HEK293 (cell line): ENCODE measurements around the gene SPIB.
"Not testable (repeated sequence)": the region's sequence is repeated elsewhere in the genome, so short reads cannot be mapped to it uniquely, and the experiment has no call there.

Experiments used
- CTCF ChIA-PET: fragments of 350-600 bp; formaldehyde crosslinking; extraction: SDS; loops from one replicate; lab custom pipeline; 2021; ENCODE audit warnings: antibody characterized with exemption; lab: Yijun Ruan, JAX
- POLR2A ChIA-PET: fragments of 300-600 bp; formaldehyde crosslinking; extraction: SDS; loops from one replicate; lab custom pipeline; 2020; ENCODE audit warnings: antibody characterized with exemption, inconsistent platforms; lab: Yijun Ruan, JAX
- H3K27ac ChIP-seq: fragments of 200-500 bp; sonication (Bioruptor generic); 2 replicates; pipeline ENCODE4 v1.5.1; 2014; ENCODE audit warnings: low read depth, low read length, control low read depth, inconsistent platforms; ENCODE audit errors: extremely low read depth
- H3K36me3 ChIP-seq, 2 experiments: fragments of 200-500 bp in 1 of 2; sonication (Bioruptor generic) in 1 of 2; 1 replicate in 1 of 2; 2 replicates in 1 of 2; pipeline ENCODE4 v1.5.1; 2014 to 2017; ENCODE audit warnings: inconsistent platforms in 2 of 2, low read length in 2 of 2; ENCODE audit not compliant: control insufficient read depth in 2 of 2, insufficient read depth in 1 of 2
- H3K4me1 ChIP-seq: fragments of 200-500 bp; sonication (Bioruptor generic); 2 replicates; pipeline ENCODE4 v1.5.1; 2014; ENCODE audit warnings: mild to moderate bottlenecking, low read length, inconsistent platforms; ENCODE audit not compliant: control insufficient read depth, insufficient read depth
- H3K4me3 ChIP-seq: 2 replicates; pipeline ENCODE4 v1.5.1; 2011; ENCODE audit warnings: low read depth, mild to moderate bottlenecking, control low read depth, low read length, moderate library complexity
- H3K9me3 ChIP-seq: fragments of 200-500 bp; sonication (Bioruptor generic); 2 replicates; pipeline ENCODE4 v1.5.1; 2014; ENCODE audit warnings: low read depth, low read length, inconsistent platforms; ENCODE audit not compliant: control insufficient read depth, insufficient read depth
- BCL11A ChIP-seq: fragments of 450-650 bp; formaldehyde crosslinking; IDR thresholded peaks from 2 replicates; pipeline ENCODE4 v1.5.1; 2016; ENCODE audit warnings: low read depth, missing biosample characterization, missing genetic modification characterization
- KLF1 ChIP-seq: fragments of 450-650 bp; formaldehyde crosslinking; IDR thresholded peaks from 2 replicates; pipeline ENCODE4 v1.5.1; 2016; ENCODE audit warnings: missing biosample characterization, missing genetic modification characterization
- PRDM2 ChIP-seq: fragments of 450-650 bp; formaldehyde crosslinking; IDR thresholded peaks from 2 replicates; pipeline ENCODE4 v1.5.1; 2016; ENCODE audit warnings: missing biosample characterization, missing genetic modification characterization, borderline replicate concordance
- TRIM28 ChIP-seq: IDR thresholded peaks from 2 replicates; pipeline ENCODE4 v1.6.1; 2011; ENCODE audit warnings: low read length, control low read depth, borderline replicate concordance
- ZBTB21 ChIP-seq: fragments of 450-650 bp; formaldehyde crosslinking; IDR thresholded peaks from 2 replicates; pipeline ENCODE4 v1.5.1; 2017; ENCODE audit warnings: missing biosample characterization, missing genetic modification characterization
- ZNF121 ChIP-seq: fragments of 450-650 bp; formaldehyde crosslinking; IDR thresholded peaks from 2 replicates; pipeline ENCODE4 v1.5.1; 2016; ENCODE audit warnings: missing biosample characterization, missing genetic modification characterization
- ZNF239 ChIP-seq: fragments of 450-650 bp; formaldehyde crosslinking; IDR thresholded peaks from 2 replicates; pipeline ENCODE4 v1.5.1; 2016; ENCODE audit warnings: missing biosample characterization, missing genetic modification characterization
- ZNF302 ChIP-seq: fragments of 450-650 bp; formaldehyde crosslinking; IDR thresholded peaks from 2 replicates; pipeline ENCODE4 v1.5.1; 2016; ENCODE audit warnings: missing biosample characterization, missing genetic modification characterization, low read depth
- ZNF398 ChIP-seq: fragments of 450-650 bp; formaldehyde crosslinking; IDR thresholded peaks from 2 replicates; pipeline ENCODE4 v1.5.1; 2017; ENCODE audit warnings: missing biosample characterization, missing genetic modification characterization
- ZNF449 ChIP-seq: fragments of 450-650 bp; formaldehyde crosslinking; IDR thresholded peaks from 2 replicates; pipeline ENCODE4 v1.5.1; 2017; ENCODE audit warnings: missing biosample characterization, mild to moderate bottlenecking, missing genetic modification characterization, moderate library complexity
- ZNF555 ChIP-seq: fragments of 450-650 bp; formaldehyde crosslinking; conservative IDR thresholded peaks from 2 replicates; pipeline ENCODE4 v1.5.1; 2017; ENCODE audit warnings: missing biosample characterization, mild to moderate bottlenecking, missing genetic modification characterization, inconsistent platforms
- ZNF624 ChIP-seq: fragments of 450-650 bp; formaldehyde crosslinking; IDR thresholded peaks from 2 replicates; pipeline ENCODE4 v1.5.1; 2017; ENCODE audit warnings: missing biosample characterization, missing genetic modification characterization
- ZNF645 ChIP-seq: fragments of 450-650 bp; formaldehyde crosslinking; IDR thresholded peaks from 2 replicates; pipeline ENCODE4; 2016; ENCODE audit warnings: missing biosample characterization, missing genetic modification characterization
- ZNF777 ChIP-seq: fragments of 450-650 bp; formaldehyde crosslinking; IDR thresholded peaks from 2 replicates; pipeline ENCODE4 v1.5.1; 2017; ENCODE audit warnings: missing biosample characterization, missing genetic modification characterization, borderline replicate concordance
- ZXDB ChIP-seq: fragments of 450-650 bp; formaldehyde crosslinking; IDR thresholded peaks from 2 replicates; pipeline ENCODE4 v1.5.1; 2016; ENCODE audit warnings: missing biosample characterization, missing genetic modification characterization

The SPIB gene

GRCh38 chr19:50468818-50469217 is 50.1 kb downstream of the SPIB start:
- Histone ChIP-seq H3K4me3 (no peak overlapping the region), H3K9me3 (no peaks in the 10 kb centered on the region), H3K36me3 (no peaks in the 10 kb centered on the region), H3K27ac (no peak overlapping the region), H3K4me1 (no peaks in the 10 kb centered on the region)
- CTCF ChIA-PET = interaction anchor here (1.3 kb wide), 1 partner anchor 112 kb away, joined by 5 read pairs; no protein-coding TSS in a partner anchor
- TF ChIP-seq ZNF398 (tag by site-specific recombination) = no peak
- no peak for TF ChIP-seq ZBTB21
- TF ChIP-seq ZNF777 = no peak
- TF ChIP-seq ZNF555 = no peak
- TF ChIP-seq ZNF449 (tag by site-specific recombination) = no peak
- no peak for TF ChIP-seq ZXDB (tag by site-specific recombination)
- TF ChIP-seq ZNF302 = no peak
- no peak for TF ChIP-seq ZNF645 (tag by site-specific recombination)
- POLR2A ChIA-PET = no interaction called here

- CTCF ChIA-PET = interaction anchor here (0.6 to 3.8 kb wide), 4 partner anchors 12 to 106 kb away, joined by 3 to 20 read pairs (median 4); no protein-coding TSS in a partner anchor
- peak; percentile 68 for TF ChIP-seq ZNF121 (tag by site-specific recombination)
- H3K36me3 ChIP-seq, H3K9me3 ChIP-seq, H3K4me1 ChIP-seq, H3K27ac ChIP-seq, H3K4me3 ChIP-seq: not testable (repeated sequence)
- POLR2A ChIA-PET = interaction anchor here (1.0 to 1.1 kb wide), 2 partner anchors 8 to 11 kb away, joined by 3 to 4 read pairs; no protein-coding TSS in a partner anchor
These were observed 54.6 kb downstream of the SPIB start for GRCh38 chr19:50473336-50473735.

GRCh38 chr19:50475101-50475568 is 56.4 kb downstream of the SPIB start:
- TF ChIP-seq ZNF624 (tag by site-specific recombination) = no peak
- TF ChIP-seq PRDM2 (tag by site-specific recombination) = no peak
- peak; percentile 21; the same call in 1 of the 2 replicates for TF ChIP-seq BCL11A
- no peak for TF ChIP-seq TRIM28
- TF ChIP-seq KLF1 (tag by site-specific recombination) = no peak
- TF ChIP-seq ZNF239 = no peak
- H3K9me3 ChIP-seq = no peaks in the 10 kb centered on the region
- no peak overlapping the region for H3K4me3 ChIP-seq
- POLR2A ChIA-PET = interaction anchor here (0.8 kb wide), 1 partner anchor 14 kb away, joined by 4 read pairs; no protein-coding TSS in a partner anchor
- H3K27ac ChIP-seq = no peak overlapping the region
- peaks cover 3 to 20% of the 10 kb centered on the region in 2 experiments; a peak in 1 of 3 replicates for H3K36me3 ChIP-seq
- CTCF ChIA-PET = interaction anchor here (0.5 to 3.8 kb wide), 4 partner anchors 14 to 328 kb away, joined by 3 to 20 read pairs (median 4); no protein-coding TSS in a partner anchor
- H3K4me1 ChIP-seq = peaks cover 7% of the 10 kb centered on the region; the same call in 1 of the 2 replicates
